Heart left ventricle (tissue), 13 donors: ENCODE results near the gene IDE.

ENCODE experiments used
- CTCF ChIP-seq, 12 donors: fragments of 200-600 bp; sonication (generic) in 4 of 12; IDR thresholded peaks; one replicate each; pipeline versions ENCODE4 v1.5.0 to v1.8.0; 2018 to 2022; ENCODE audit warnings: antibody characterized with exemption in 12 of 12, mild to moderate bottlenecking in 5 of 12
- POLR2A ChIP-seq, 2 donors: fragments of 450-650 bp; IDR thresholded peaks; one replicate each; pipeline ENCODE4 v1.6.1; 2017; ENCODE audit warnings: antibody characterized with exemption in 2 of 2, mild to moderate bottlenecking in 2 of 2, moderate library complexity in 2 of 2
- donor health status: ischemic (EF 13 %, LVEDD 7.1; RV severe dilation, severe dysfunction).
- donor health status: DM: no; HTN: yes; CAD: no.
- donor health status: DM: no; HTN: no; CAD: no.
- donor health status: ischemic (EF 25% LVEDD 6.9; RV normal size, moderate dysfunction).
- donor health status: ischemic (EF 25% LVEDD 5.7; RV mildly dilated, moderate dysfunction).
- donor health status: ischemic (EF 35%, LVEDD 5.7; RV mildly dilated, moderate dysfunction).
- donor health status: nonischemic (EF 11% LVEDD 7.7; RV severe dilation, severe dysfunction).
- donor health status: DM: yes; HTN: yes; CAD: no.
- donor health status: PGD.
- donor health status: ischemic (EF 29% LVEDD 5.4; RV normal size, mild dysfunction).
- donor health status: nonischemic (EF 23%, LVEDD 6.1; RV moderate dilation, normal function).

GRCh38 chr10:92486637-92487036 is 87.3 kb downstream of the IDE start:
- TF ChIP-seq CTCF (IDR thresholded peaks at IDR 0.05) (no peak), POLR2A (IDR thresholded peaks at IDR 0.05) (no peak)
